ENCODE data around the gene PRDM8. TPM values are rescaled to one million over a fixed set of nuclear protein-coding genes. Genes with fewer than 3 reads are reported as not detected.

PRDM8 gene
- total RNA-seq, 2 donors from 2014 or later: 0.82 to 1.6 TPM

DNA sequence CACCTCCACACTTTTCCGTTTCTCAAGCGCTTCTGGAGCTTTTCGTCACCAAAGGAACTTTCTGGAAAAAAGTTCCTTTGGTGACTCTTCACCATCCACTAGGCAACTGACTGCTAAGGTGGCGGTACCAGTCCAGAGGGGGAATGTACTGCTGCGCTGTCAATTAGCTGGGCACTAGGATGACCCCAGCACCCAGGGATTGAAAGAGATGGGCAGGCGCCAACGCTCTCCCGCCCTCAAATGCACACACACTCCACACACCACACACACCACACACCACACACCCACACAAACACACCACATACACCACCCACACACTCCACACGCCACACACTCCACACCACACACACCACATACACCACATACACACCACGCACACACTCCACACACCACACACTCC, 10.4 kb downstream of the PRDM8 start:
- Histone ChIP-seq H3K4me3 (no peak overlapping the region), H3K27ac (no peak overlapping the region), H3K36me3 (no peaks in the 10 kb centered on the region), H3K9me3 (no peaks in the 10 kb centered on the region), H3K4me1 (no peaks in the 10 kb centered on the region), H3K27me3 (peaks cover 4% of the 10 kb centered on the region), H3K9ac (ENCODE audit: low read depth in 2 of 2, low read length in 2 of 2) (no peak overlapping the region)
- intact Hi-C loops (cut with DNase I): no loop called here
- TF ChIP-seq, protein P1, sequence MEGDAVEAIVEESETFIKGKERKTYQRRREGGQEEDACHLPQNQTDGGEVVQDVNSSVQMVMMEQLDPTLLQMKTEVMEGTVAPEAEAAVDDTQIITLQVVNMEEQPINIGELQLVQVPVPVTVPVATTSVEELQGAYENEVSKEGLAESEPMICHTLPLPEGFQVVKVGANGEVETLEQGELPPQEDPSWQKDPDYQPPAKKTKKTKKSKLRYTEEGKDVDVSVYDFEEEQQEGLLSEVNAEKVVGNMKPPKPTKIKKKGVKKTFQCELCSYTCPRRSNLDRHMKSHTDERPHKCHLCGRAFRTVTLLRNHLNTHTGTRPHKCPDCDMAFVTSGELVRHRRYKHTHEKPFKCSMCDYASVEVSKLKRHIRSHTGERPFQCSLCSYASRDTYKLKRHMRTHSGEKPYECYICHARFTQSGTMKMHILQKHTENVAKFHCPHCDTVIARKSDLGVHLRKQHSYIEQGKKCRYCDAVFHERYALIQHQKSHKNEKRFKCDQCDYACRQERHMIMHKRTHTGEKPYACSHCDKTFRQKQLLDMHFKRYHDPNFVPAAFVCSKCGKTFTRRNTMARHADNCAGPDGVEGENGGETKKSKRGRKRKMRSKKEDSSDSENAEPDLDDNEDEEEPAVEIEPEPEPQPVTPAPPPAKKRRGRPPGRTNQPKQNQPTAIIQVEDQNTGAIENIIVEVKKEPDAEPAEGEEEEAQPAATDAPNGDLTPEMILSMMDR (IDR thresholded peaks at IDR 0.05): no peak
- DNase-seq: no peak

DNA sequence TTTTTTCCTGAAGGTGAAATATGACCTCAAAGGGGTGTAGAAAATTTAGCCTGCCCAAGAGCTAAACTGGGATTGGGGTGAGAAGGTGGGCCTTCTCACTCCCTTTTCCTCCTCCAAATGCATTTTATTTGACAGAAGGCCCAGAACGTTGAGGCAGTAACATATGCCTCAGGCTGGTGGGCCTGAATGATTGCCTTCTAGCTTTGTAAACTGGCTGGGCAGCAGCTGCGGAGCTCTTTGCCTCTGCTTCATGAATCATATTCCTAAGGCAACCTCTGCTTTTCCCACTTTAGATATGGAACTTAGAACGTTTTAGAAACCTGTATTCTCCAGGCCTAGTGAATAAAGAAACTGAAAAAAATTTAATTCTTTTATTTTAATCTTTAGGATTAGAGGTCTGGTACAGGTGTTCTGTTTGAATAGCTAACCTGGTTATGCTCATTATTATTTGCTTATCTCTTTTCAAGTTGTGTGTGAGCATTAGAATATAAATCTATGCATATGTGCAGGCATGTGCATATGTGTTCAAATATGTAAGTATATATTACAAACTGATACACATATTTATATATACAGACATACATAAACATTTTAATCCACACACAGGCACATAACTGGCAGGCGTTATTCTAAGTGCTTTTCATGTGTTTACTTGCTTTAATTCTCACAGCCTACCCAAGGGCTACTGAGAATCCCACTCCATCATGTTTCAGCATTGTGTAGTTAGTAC, 11.5 kb downstream of the PRDM8 start:
- TF ChIP-seq, protein P1 (IDR thresholded peaks at IDR 0.05): no peak
- no peak overlapping the region for H3K27ac ChIP-seq
- intact Hi-C loops (cut with DNase I): no loop called here
- H3K27me3 ChIP-seq: no peaks in the 10 kb centered on the region
- no peak overlapping the region for H3K4me3 ChIP-seq
- DNase-seq: no peak
- no peaks in the 10 kb centered on the region for H3K4me1 ChIP-seq
- H3K36me3 ChIP-seq: no peaks in the 10 kb centered on the region
- H3K9me3 ChIP-seq: no peaks in the 10 kb centered on the region
- H3K9ac ChIP-seq (ENCODE audit: low read depth in 2 of 2, low read length in 2 of 2): no peak overlapping the region

DNA sequence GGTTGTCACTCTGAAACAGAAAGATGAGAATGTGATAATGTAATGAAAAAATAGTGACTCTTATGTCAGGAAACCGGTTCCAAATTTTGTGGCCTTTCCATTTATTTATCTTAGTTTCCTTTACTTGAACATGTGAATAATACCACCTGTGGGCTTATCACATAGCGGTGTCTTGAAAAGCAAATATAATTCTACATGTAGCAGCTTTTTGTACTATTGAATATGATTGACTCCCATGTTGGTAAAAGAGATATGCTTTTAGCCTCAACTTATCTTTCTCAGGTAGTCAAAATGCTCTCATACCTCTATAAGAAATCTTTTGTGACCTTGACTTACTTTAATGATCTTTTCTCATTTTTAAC, 12.0 kb downstream of the PRDM8 start:
- DNase-seq: no peak
- Histone ChIP-seq H3K9me3 (no peaks in the 10 kb centered on the region), H3K4me3 (no peak overlapping the region), H3K4me1 (no peaks in the 10 kb centered on the region), H3K36me3 (no peaks in the 10 kb centered on the region), H3K27ac (no peak overlapping the region), H3K27me3 (no peaks in the 10 kb centered on the region), H3K9ac (ENCODE audit: low read depth in 2 of 2, low read length in 2 of 2) (no peak overlapping the region)
- TF ChIP-seq, protein P1 (IDR thresholded peaks at IDR 0.05): no peak
- intact Hi-C loops (cut with DNase I): no loop called here

DNA sequence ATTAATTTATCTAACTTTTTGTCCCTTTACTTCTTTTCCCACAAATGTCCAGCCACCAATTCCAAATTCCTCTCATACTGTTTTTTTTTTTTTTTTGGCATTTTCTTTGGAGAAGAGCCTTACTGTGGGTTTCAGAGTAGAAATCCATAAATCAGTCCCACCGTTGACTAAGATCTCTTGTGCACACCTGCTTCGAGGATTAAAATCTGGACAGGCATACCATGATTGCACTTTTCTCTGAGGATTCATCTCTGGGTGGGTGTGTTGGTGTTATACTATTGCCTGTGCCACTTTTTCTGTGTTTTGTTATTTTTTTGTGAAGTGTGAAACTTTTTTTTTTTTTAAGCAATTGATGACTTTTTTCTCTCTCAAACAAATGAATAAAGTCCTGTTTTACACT, 13.2 kb downstream of the PRDM8 start:
- TF ChIP-seq, protein P1 (IDR thresholded peaks at IDR 0.05): no peak
- Histone ChIP-seq H3K36me3 (no peaks in the 10 kb centered on the region), H3K27me3 (no peaks in the 10 kb centered on the region), H3K9ac (ENCODE audit: low read depth in 2 of 2, low read length in 2 of 2) (no peak overlapping the region), H3K27ac (no peak overlapping the region), H3K4me3 (no peak overlapping the region), H3K4me1 (no peaks in the 10 kb centered on the region), H3K9me3 (no peaks in the 10 kb centered on the region)
- intact Hi-C loops (cut with DNase I): loop anchor here (5.0 to 10.0 kb wide), 2 partner anchors 1166 to 1258 kb away; no protein-coding TSS in a partner anchor
- no peak for DNase-seq

DNA sequence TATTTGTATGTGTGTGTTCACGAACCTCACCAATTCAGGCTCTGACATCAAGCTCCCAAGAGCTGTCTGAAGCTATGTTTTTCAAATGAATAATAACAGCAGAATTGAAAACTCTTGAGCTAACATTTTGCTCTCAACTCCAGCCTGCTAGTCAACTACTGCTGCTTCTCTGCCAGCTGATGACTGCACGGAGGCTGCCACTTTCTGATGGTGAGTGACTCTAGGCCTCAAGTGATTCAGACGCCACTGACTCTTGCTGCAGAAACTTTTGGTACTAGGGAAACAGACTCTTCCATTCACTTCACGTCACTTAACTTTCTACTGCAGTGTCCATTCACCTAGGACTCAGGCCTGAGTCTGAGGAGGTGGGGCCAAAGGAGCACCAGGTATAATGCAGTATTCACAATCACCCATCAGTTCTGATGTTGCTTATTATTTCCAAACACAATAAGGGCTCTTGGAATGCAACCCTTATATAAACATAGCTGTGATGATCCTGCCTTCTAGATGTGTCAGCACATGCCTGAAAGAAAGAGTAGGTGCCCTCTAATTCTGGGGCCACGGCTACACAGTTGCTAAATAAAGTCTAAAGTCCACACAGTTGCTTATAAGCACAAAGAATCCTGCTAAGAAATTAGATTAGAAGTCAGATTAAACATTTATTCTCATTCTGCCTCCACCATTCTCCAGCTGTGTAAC, 16.0 kb downstream of the PRDM8 start:
- Histone ChIP-seq H3K27me3 (no peaks in the 10 kb centered on the region), H3K9me3 (no peaks in the 10 kb centered on the region), H3K27ac (no peak overlapping the region), H3K36me3 (no peaks in the 10 kb centered on the region), H3K4me1 (no peaks in the 10 kb centered on the region), H3K9ac (ENCODE audit: low read depth in 2 of 2, low read length in 2 of 2) (no peak overlapping the region), H3K4me3 (no peak overlapping the region)
- no peak for DNase-seq
- TF ChIP-seq, protein P1 (IDR thresholded peaks at IDR 0.05): no peak
- intact Hi-C loops (cut with DNase I): loop anchor here (5.0 to 10.0 kb wide), 2 partner anchors 1168 to 1261 kb away; no protein-coding TSS in a partner anchor
